Measurements from ENCODE around the gene KDM6B.
"Not testable (repeated sequence)": the region's sequence is repeated elsewhere in the genome, so short reads cannot be mapped to it uniquely, and the experiment has no call there.

Gene KDM6B, protein sequence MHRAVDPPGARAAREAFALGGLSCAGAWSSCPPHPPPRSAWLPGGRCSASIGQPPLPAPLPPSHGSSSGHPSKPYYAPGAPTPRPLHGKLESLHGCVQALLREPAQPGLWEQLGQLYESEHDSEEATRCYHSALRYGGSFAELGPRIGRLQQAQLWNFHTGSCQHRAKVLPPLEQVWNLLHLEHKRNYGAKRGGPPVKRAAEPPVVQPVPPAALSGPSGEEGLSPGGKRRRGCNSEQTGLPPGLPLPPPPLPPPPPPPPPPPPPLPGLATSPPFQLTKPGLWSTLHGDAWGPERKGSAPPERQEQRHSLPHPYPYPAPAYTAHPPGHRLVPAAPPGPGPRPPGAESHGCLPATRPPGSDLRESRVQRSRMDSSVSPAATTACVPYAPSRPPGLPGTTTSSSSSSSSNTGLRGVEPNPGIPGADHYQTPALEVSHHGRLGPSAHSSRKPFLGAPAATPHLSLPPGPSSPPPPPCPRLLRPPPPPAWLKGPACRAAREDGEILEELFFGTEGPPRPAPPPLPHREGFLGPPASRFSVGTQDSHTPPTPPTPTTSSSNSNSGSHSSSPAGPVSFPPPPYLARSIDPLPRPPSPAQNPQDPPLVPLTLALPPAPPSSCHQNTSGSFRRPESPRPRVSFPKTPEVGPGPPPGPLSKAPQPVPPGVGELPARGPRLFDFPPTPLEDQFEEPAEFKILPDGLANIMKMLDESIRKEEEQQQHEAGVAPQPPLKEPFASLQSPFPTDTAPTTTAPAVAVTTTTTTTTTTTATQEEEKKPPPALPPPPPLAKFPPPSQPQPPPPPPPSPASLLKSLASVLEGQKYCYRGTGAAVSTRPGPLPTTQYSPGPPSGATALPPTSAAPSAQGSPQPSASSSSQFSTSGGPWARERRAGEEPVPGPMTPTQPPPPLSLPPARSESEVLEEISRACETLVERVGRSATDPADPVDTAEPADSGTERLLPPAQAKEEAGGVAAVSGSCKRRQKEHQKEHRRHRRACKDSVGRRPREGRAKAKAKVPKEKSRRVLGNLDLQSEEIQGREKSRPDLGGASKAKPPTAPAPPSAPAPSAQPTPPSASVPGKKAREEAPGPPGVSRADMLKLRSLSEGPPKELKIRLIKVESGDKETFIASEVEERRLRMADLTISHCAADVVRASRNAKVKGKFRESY (N-terminal part only)

GRCh38 chr17:7833795-7834541, at the start of gene KDM6B:
Gene KDM6B, plus strand, starts transcription at chr17:7834217. Its CDS starts 11,338 bp downstream, at chr17:7845555.
- DNase-seq = peak; percentile 61

DNA sequence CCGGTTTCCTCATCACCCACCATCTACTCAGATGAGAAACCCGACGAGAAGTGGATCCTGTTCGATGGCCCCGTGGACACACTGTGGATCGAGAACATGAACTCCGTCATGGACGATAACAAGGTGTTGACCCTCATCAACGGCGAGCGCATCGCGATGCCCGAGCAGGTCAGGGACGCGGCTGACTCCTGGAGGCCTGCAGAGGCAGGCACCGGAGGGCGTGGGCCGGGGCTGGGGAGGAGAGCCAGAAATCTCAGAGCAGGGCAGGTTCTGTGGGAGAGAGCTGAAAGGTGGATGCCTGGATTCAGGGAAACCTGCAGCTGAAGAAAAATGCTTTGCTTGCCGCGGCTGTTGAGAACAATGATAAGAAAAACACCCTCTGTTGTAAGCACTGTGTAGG, 47.2 kb upstream of the KDM6B start:
- DNase-seq = no peak

DNA sequence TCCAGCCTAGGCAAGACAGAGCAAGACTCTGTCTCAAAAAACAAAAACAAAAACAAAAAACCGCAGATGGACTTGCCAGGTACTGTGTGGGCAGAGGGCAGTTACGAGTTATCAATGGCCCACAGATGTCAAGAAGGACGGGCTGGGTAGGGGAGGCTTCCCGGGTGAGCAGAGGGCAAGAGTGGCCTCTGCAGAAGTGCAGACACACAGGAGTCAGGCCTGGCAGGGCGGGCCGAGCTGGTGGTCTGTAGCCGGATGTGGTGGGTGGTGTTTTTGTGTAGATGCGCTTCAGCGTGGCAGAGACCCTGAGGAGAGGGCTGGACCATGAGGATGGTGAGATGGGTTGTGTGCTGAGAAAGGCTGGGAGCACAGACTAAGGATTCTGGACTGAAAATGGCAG, 44.9 kb upstream of the KDM6B start:
- DNase-seq = no peak

DNA sequence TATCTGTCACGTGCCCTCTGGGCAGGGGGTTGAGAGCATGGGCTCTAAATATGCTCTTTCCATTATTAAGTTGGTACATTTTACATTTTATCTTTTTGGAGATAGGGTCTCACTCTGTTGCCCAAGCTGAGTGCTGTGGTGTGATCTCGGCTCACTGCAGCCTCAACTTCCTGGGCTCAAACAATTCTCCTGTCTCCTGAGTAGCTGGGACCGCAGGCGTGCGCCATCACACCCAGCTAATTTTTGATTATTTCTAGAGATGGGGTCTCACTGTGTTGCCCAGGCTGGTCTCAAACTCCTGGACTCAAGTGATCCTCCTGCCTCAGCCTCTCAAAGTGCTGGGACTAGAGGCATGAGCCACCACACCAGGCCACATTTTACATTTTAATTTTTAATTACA, 43.9 kb upstream of the KDM6B start:
- no peak for DNase-seq

- no peak for DNase-seq
These were observed 41.4 kb upstream of the KDM6B start for GRCh38 chr17:7792611-7793010.

DNA sequence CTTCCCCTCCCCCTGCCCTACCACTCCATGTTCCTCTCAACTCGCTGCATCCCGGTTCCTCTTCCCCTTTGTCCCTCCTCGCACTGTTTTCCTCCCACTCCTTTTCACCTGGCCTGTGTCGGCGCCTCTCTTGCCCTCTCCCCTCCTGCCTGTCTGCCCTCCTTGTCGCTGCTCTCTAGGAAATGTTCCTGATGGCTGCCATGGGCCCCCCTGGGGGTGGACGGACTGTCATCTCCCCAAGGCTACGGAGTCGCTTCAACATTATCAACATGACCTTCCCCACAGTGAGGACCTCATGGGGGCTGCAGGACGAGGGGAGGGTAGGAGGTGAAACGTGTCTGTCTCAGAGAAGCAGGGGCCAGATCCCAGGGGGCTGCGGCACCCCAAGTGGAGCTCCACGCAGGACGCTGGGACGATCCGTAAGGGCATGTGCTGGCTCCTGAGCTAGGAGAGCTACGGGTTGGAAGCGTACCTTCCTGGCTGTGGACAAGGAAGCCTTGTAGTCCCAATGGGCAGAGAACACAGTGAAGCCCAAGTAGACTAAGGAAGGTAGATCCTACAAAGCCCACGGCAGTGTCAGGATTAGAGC, 39.8 kb upstream of the KDM6B start:
- no peak for DNase-seq

- DNase-seq = no peak
These were observed 36.0 kb upstream of the KDM6B start for GRCh38 chr17:7797976-7798375.

- no peak for DNase-seq
These were observed 35.2 kb upstream of the KDM6B start for GRCh38 chr17:7798839-7799238.

- DNase-seq = no peak
These were observed 30.0 kb upstream of the KDM6B start for GRCh38 chr17:7803981-7804380.

GRCh38 chr17:7806587-7806986, 27.4 kb upstream of the KDM6B start:
- no peak for DNase-seq

DNA sequence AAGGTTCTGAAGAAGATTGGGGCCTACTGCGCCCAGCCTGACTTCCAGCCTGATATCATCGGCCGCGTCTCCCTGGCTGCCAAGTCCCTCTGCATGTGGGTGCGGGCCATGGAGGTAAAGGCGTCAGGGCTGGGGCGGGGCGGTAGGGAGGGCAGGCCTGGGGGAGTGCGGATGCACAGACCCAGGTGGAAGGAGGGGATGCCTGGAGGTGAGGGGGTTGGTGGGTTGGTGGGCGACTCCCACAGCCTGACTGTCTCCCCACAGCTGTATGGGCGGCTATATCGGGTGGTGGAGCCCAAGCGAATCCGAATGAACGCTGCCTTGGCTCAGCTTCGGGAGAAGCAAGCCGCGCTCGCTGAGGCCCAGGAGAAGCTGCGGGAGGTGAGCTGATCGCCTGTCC, 26.8 kb upstream of the KDM6B start:
- no peak for DNase-seq

GRCh38 chr17:7809086-7809790, 24.8 kb upstream of the KDM6B start:
- DNase-seq = no peak

GRCh38 chr17:7809791-7810343, 24.1 kb upstream of the KDM6B start:
- not testable (repeated sequence) for DNase-seq

- no peak for DNase-seq
These were observed 22.8 kb upstream of the KDM6B start for GRCh38 chr17:7811251-7811650.

- no peak for DNase-seq
These were observed 19.0 kb upstream of the KDM6B start for GRCh38 chr17:7814969-7815368.

DNA sequence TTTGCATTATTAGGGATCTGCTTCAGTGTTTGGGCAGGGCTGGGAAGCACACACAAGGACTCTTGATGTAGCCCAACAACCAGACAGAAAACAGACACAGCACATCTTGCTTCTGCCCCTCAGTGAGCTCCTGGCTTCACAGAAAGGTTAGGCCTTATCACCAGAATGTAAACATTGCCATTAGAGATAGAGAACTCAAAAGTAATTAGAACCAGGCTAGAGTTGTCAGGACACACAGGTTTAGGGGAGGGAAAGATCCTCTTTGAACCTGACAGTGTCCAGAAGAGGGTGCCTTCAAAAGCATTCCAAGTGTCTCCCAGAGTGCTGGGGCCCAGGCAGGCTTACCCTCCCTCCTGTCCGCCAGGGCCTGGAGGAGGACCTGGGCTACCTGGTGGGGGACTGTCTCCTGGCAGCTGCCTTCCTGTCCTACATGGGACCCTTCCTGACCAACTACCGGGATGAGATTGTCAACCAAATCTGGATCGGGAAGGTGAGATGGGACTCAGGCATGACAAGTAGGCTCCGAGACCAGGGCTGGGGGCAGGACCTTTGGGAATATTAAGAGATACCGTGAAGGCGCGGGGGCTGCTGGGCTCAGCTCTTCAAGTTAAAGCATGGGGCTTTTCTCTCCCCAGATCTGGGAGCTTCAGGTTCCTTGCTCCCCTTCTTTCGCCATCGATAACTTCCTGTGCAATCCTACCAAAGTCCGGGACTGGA, 16.9 kb upstream of the KDM6B start:
- no peak for DNase-seq

DNA sequence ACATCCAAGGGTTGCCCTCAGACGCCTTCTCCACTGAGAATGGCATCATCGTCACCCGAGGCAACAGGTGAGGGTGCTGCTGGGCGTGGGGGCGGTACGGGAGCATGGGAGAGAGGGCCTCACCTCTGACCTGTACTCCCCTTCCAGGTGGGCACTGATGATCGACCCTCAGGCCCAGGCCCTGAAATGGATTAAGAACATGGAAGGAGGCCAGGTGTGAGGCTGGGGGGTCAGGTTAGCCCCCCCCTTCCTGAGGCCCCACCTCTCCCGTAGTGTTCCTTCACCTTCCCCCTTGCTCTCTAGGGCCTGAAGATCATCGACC, 16.4 kb upstream of the KDM6B start:
- no peak for DNase-seq

DNA sequence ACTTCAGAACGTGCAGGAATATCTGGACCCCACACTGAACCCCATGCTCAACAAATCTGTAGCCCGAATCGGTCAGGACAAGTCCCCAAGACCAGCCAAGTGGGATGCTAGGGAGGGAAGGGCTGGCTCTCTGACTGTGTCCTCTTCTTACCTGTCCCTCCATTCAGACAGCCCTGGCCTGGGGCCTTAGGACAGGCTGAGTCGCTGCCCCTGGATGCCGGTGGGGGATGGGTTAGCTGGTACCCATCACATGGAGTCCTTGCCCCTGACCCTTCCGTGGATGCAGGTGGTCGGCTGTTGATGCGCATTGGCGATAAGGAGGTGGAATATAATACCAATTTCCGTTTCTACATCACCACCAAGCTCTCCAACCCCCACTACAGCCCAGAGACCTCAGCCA, 16.0 kb upstream of the KDM6B start:
- no peak for DNase-seq

DNA sequence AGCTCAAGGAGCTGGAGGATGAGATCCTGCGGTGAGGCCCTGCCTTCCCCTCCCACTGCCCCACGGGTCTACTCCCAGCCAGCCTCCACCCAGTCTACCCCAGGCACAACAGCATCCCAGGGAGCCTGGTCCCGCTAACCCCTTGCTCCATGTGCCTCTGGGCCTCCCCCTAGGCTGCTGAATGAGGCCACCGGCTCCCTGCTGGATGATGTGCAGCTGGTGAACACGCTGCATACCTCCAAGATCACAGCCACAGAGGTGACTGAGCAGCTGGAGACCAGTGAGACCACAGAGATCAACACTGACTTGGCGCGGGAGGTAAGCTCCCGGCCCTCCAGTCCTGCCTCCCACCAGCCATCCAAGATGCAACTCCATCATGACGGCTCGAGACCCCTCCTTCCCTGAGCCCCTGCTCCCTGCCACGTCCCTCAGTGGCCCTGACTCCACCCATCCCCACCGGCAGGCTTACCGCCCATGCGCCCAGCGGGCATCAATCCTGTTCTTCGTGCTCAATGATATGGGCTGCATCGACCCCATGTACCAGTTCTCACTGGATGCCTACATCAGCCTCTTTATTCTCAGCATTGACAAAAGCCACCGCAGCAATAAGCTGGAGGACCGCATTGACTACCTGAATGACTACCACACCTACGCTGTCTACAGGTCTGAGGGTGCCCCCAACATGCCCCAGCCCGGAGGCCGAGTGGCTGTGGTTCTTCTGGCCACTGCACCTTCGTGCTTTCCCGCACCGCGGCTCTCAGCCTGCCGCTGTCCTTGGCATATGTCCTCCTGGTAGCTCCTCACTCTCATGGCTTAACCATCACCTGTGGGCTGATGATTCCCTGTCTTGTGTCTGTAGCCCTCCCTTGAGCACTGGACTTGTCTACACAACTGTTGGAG, 15.0 kb upstream of the KDM6B start:
- no peak for DNase-seq

GRCh38 chr17:7820231-7820630, 13.8 kb upstream of the KDM6B start:
- DNase-seq = no peak
